ENCODE measurements around the gene CSRNP3. TPM values are rescaled to one million over a fixed set of nuclear protein-coding genes. Genes with fewer than 3 reads are reported as not detected.

CSRNP3 gene
- total RNA-seq, 1 donor from 2014 or later = 14.6 TPM

DNA sequence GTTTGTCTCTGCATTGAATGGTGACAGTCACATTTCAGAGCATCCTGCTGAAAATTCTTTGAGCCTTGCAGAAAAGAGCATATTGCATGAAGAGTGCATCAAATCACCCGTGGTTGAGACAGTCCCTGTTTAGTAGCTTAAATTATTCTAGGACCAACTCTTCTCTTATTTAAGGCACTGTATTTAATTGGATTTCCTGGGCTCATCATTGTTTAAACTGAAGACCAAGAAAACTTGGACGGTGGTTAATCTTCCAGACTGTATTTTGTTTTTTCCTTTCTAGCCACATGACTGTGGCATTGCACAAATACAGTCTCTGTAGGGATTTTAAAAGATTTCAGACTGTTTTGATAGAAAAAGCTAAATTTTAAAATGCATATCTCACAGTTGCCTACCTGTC is 210.1 kb downstream of the CSRNP3 start:
- Mint-ChIP-seq H3K36me3 (ENCODE audit: low read depth, unreplicated experiment) (peaks cover 22% of the 10 kb centered on the region), H3K27me3 (ENCODE audit: unreplicated experiment) (peaks cover 1% of the 10 kb centered on the region)

GRCh38 chr2:165681841-165682240 is 212.3 kb downstream of the CSRNP3 start:
- H3K36me3 Mint-ChIP-seq (ENCODE audit: low read depth, unreplicated experiment) = peaks cover 18% of the 10 kb centered on the region
- TF ChIP-seq, protein P1, sequence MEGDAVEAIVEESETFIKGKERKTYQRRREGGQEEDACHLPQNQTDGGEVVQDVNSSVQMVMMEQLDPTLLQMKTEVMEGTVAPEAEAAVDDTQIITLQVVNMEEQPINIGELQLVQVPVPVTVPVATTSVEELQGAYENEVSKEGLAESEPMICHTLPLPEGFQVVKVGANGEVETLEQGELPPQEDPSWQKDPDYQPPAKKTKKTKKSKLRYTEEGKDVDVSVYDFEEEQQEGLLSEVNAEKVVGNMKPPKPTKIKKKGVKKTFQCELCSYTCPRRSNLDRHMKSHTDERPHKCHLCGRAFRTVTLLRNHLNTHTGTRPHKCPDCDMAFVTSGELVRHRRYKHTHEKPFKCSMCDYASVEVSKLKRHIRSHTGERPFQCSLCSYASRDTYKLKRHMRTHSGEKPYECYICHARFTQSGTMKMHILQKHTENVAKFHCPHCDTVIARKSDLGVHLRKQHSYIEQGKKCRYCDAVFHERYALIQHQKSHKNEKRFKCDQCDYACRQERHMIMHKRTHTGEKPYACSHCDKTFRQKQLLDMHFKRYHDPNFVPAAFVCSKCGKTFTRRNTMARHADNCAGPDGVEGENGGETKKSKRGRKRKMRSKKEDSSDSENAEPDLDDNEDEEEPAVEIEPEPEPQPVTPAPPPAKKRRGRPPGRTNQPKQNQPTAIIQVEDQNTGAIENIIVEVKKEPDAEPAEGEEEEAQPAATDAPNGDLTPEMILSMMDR (IDR thresholded peaks at IDR 0.05; ENCODE audit: unreplicated experiment) = no peak
- H3K4me3 Mint-ChIP-seq (ENCODE audit: unreplicated experiment) = no peak overlapping the region
- H3K9me3 Mint-ChIP-seq (ENCODE audit: unreplicated experiment) = no peaks in the 10 kb centered on the region
- H3K27ac Mint-ChIP-seq (ENCODE audit: unreplicated experiment) = no peak overlapping the region
- H3K4me1 Mint-ChIP-seq (ENCODE audit: unreplicated experiment) = peaks cover 7% of the 10 kb centered on the region
- H3K27me3 Mint-ChIP-seq (ENCODE audit: unreplicated experiment) = peaks cover 1% of the 10 kb centered on the region
- no peak for DNase-seq (ENCODE audit: low spot score)

More for the DNA sequence above, 210.1 kb downstream of the CSRNP3 start:
- Mint-ChIP-seq H3K27ac (ENCODE audit: unreplicated experiment) (no peak overlapping the region), H3K9me3 (ENCODE audit: unreplicated experiment) (no peaks in the 10 kb centered on the region), H3K4me3 (ENCODE audit: unreplicated experiment) (no peak overlapping the region), H3K4me1 (ENCODE audit: unreplicated experiment) (peaks cover 5% of the 10 kb centered on the region)
- no peak for DNase-seq (ENCODE audit: low spot score)
- TF ChIP-seq, protein P1 (IDR thresholded peaks at IDR 0.05; ENCODE audit: unreplicated experiment) = no peak

GRCh38 chr2:165682546-165682945 is 213.0 kb downstream of the CSRNP3 start:
- H3K4me3 Mint-ChIP-seq (ENCODE audit: unreplicated experiment) = no peak overlapping the region
- no peak for DNase-seq (ENCODE audit: low spot score)
- TF ChIP-seq, protein P1 (IDR thresholded peaks at IDR 0.05; ENCODE audit: unreplicated experiment) = no peak
- peaks cover 19% of the 10 kb centered on the region for H3K36me3 Mint-ChIP-seq (ENCODE audit: low read depth, unreplicated experiment)
- no peak overlapping the region for H3K27ac Mint-ChIP-seq (ENCODE audit: unreplicated experiment)
- peaks cover 14% of the 10 kb centered on the region for H3K4me1 Mint-ChIP-seq (ENCODE audit: unreplicated experiment)
- H3K27me3 Mint-ChIP-seq (ENCODE audit: unreplicated experiment) = peaks cover 1% of the 10 kb centered on the region
- no peaks in the 10 kb centered on the region for H3K9me3 Mint-ChIP-seq (ENCODE audit: unreplicated experiment)

GRCh38 chr2:165686800-165687199 is 217.3 kb downstream of the CSRNP3 start:
- H3K4me3 Mint-ChIP-seq (ENCODE audit: unreplicated experiment) = no peak overlapping the region

DNA sequence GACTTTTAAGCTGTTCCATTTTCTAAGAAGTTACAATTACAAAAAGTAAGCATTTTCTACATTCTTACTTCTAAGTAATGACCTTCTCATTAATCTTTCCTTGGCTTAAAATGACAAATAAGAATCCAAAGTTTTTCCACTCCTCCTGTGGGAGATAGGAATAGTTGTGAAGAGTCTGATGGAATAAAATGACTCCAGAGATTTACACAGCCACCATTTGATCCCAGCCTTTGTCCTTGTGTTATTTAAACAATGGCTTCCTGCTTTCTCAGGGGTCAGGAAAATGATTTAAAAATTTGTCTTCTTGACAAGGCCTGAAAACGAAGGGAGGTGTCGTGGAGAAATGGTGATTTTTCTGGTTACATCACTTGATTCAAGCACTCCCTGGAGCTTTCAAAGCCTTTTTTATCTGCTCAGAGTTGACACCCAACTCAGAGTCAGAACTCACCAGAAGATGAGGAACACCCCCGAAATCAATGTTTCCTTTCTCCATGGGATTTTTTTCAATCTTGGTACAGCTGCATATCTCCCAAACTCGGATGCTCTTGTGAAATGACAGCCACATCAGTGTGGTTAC is 218.0 kb downstream of the CSRNP3 start:
- no peak for DNase-seq (ENCODE audit: low spot score)
- Mint-ChIP-seq H3K4me3 (ENCODE audit: unreplicated experiment) (no peak overlapping the region), H3K4me1 (ENCODE audit: unreplicated experiment) (peaks cover 23% of the 10 kb centered on the region), H3K9me3 (ENCODE audit: unreplicated experiment) (no peaks in the 10 kb centered on the region), H3K27me3 (ENCODE audit: unreplicated experiment) (peaks cover 3% of the 10 kb centered on the region), H3K27ac (ENCODE audit: unreplicated experiment) (peak overlapping the region; percentile 68), H3K36me3 (ENCODE audit: low read depth, unreplicated experiment) (peaks cover 3% of the 10 kb centered on the region)
- TF ChIP-seq, protein P1 (IDR thresholded peaks at IDR 0.05; ENCODE audit: unreplicated experiment) = no peak

More at GRCh38 chr2:165686800-165687199, 217.3 kb downstream of the CSRNP3 start:
- peaks cover 17% of the 10 kb centered on the region for H3K4me1 Mint-ChIP-seq (ENCODE audit: unreplicated experiment)
- H3K36me3 Mint-ChIP-seq (ENCODE audit: low read depth, unreplicated experiment) = peaks cover 3% of the 10 kb centered on the region
- TF ChIP-seq, protein P1 (IDR thresholded peaks at IDR 0.05; ENCODE audit: unreplicated experiment) = no peak
- no peaks in the 10 kb centered on the region for H3K9me3 Mint-ChIP-seq (ENCODE audit: unreplicated experiment)
- DNase-seq (ENCODE audit: low spot score) = no peak
- H3K27me3 Mint-ChIP-seq (ENCODE audit: unreplicated experiment) = no peaks in the 10 kb centered on the region
- peak overlapping the region; percentile 68 for H3K27ac Mint-ChIP-seq (ENCODE audit: unreplicated experiment)
